AG04449 (cell line): Measurements from ENCODE around the gene DIS3L2.
"Not testable (repeated sequence)": the region's sequence is repeated elsewhere in the genome, so short reads cannot be mapped to it uniquely, and the experiment has no call there.

ENCODE experiments used
- CTCF ChIA-PET: fragments of 350-600 bp; formaldehyde crosslinking; extraction: SDS; loops from one replicate; lab custom pipeline; 2021; ENCODE audit warnings: antibody characterized with exemption; lab: Yijun Ruan, JAX
- POLR2A ChIA-PET: fragments of 400-600, 350-600 bp; formaldehyde crosslinking; extraction: SDS; loops from one replicate; lab custom pipeline; 2020; ENCODE audit warnings: antibody characterized with exemption, inconsistent platforms; lab: Yijun Ruan, JAX
- DNase-seq: peaks from one replicate; pipeline ENCODE4 v3.0.0-alpha.2; 2010; ENCODE audit warnings: low read depth, low spot score
- H3K4me3 ChIP-seq: 2 replicates; pipeline ENCODE4 v1.5.1; 2011; ENCODE audit warnings: low read depth, mild to moderate bottlenecking, control low read depth, low read length
- TF ChIP-seq, protein P1 (sequence below): IDR thresholded peaks from one replicate; pipeline ENCODE4 v1.5.1; 2011; ENCODE audit warnings: mild to moderate bottlenecking, moderate library complexity, low read length, control low read depth, inconsistent platforms; ENCODE audit not compliant: insufficient read depth; ENCODE audit errors: missing control alignments

The DIS3L2 gene

DNA sequence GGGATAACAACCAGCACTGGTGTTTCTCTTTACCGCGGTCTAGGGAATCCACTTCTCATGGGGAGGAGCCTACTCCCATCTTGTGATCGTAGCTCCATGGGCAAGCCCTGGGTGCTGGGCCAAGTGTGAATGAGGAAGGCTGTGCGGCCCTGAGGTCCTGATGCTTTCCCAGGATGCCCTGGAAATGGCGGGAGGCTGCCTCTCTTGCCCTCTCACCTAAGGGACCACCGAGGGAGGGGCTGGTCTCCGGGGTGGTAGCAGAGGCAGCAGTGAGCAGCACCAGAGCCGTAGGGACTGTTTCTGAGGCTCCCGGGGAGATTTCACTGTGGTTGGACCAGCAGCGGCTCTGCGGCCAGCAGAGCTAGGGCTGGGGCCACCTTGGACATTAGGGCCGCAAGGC is 19.8 kb upstream of the DIS3L2 start:
- ChIA-PET POLR2A (no interaction called here), CTCF (interaction anchor here (0.8 to 1.2 kb wide), 3 partner anchors 17 to 141 kb away, joined by 3 to 4 read pairs (median 3); no protein-coding TSS in a partner anchor)
- TF ChIP-seq, protein P1, sequence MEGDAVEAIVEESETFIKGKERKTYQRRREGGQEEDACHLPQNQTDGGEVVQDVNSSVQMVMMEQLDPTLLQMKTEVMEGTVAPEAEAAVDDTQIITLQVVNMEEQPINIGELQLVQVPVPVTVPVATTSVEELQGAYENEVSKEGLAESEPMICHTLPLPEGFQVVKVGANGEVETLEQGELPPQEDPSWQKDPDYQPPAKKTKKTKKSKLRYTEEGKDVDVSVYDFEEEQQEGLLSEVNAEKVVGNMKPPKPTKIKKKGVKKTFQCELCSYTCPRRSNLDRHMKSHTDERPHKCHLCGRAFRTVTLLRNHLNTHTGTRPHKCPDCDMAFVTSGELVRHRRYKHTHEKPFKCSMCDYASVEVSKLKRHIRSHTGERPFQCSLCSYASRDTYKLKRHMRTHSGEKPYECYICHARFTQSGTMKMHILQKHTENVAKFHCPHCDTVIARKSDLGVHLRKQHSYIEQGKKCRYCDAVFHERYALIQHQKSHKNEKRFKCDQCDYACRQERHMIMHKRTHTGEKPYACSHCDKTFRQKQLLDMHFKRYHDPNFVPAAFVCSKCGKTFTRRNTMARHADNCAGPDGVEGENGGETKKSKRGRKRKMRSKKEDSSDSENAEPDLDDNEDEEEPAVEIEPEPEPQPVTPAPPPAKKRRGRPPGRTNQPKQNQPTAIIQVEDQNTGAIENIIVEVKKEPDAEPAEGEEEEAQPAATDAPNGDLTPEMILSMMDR: no peak
- no peak for DNase-seq
- no peak overlapping the region for H3K4me3 ChIP-seq

- TF ChIP-seq, protein P1: no peak
- no peak for DNase-seq
- ChIA-PET POLR2A (no interaction called here), CTCF (interaction anchor here (1.2 to 2.1 kb wide), 2 partner anchors 17 kb away, joined by 4 read pairs; no protein-coding TSS in a partner anchor)
- no peak overlapping the region for H3K4me3 ChIP-seq
Observed at GRCh38 chr2:231942180-231942579, 19.3 kb upstream of the DIS3L2 start.

DNA sequence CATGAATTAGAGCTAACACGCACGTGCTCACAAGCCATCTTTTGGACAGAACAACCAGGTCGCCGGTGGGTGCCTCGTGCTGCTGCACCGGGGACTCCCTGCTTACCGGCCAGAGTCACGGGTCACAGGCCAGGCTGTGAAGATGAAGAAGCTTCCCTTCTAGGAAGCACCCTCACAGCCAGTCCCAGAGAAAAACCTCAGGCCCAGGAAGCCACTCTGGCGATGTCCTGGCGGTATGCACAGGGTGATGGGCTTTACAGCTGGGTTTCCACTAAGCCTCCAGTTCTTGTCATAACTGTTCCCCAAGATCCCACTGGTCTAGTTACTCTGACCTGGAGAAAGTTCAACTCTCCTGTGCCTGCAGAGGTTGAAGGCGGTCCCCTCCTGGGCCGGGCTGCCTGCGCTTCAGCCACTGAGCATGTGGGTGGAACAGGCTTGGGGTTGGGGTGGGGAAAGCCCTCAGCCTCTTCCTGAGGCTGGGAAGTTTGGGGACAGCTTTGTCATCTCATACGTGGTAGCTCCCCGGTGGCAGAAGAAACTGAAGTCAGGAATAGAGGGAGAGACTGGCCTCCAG is 15.2 kb upstream of the DIS3L2 start:
- no peak overlapping the region for H3K4me3 ChIP-seq
- ChIA-PET CTCF (interaction anchor here (0.8 kb wide), 1 partner anchor 22 kb away, joined by 3 read pairs; no protein-coding TSS in a partner anchor), POLR2A (no interaction called here)
- no peak for DNase-seq
- TF ChIP-seq, protein P1: no peak

- POLR2A ChIA-PET, DNase-seq, CTCF ChIA-PET: not testable (repeated sequence)
Observed at GRCh38 chr2:231947112-231947511, 14.4 kb upstream of the DIS3L2 start.

DNA sequence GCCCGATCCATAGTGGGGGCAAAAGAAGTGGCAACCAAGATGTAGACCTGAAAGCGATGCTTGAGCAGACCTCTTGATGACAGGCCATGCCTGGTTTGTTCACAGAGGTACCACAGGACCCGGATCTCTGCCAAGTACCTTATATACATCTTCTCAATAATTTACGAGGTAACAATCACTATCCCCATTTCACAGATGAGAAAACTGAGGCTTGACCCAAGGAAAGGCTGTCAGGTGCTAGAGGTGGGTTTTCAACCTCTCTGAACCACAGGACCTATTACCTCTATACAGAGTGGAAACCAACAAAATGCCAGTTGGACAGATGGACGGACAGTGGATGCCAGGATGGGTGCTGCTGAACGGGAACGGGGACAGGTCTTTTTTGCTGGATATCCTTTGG is 13.8 kb upstream of the DIS3L2 start:
- CTCF ChIA-PET: no interaction called here
- no peak overlapping the region for H3K4me3 ChIP-seq
- TF ChIP-seq, protein P1: no peak
- no peak for DNase-seq
- POLR2A ChIA-PET: no interaction called here

More at GRCh38 chr2:231947112-231947511, 14.4 kb upstream of the DIS3L2 start:
- not testable (repeated sequence) for H3K4me3 ChIP-seq

DNA sequence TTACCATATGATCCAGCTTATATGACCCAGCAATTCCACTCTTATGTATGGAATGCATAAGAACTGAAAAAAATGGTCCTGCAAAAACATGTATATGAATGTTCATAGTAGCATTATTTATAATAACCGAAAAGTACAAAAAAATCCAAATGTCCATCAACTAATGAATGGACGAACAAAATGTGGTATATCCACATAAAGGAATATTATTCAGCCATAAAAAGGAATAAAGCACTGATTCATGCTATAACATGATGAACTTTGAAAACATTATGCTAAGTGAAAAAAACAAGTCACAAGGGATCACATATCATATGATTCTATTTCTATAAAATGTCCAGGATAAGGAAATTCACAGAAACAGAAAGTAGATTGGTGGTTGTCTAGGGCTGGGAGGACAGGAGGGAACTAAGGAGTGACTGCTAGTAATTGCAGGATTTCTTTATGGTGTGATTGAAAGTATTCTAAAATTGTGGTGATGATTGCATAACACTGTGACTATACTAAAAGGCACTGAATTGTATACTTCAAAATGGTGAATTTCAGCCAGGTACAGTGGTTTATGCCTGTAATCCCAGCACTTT is 10.0 kb upstream of the DIS3L2 start:
- DNase-seq: no peak
- no peak overlapping the region for H3K4me3 ChIP-seq
- CTCF ChIA-PET: no interaction called here

More for the DNA sequence above, 10.0 kb upstream of the DIS3L2 start:
- TF ChIP-seq, protein P1: no peak
- POLR2A ChIA-PET: no interaction called here
